Stimulated activated CD8-positive, alpha-beta memory T cell treated with anti-CD3 and anti-CD28 coated beads, Interleukin-15, amount 100 ng/mL, for 4 hours (primary cell): ENCODE data around the gene CTAGE4.
"Not testable (repeated sequence)": the region's sequence is repeated elsewhere in the genome, so short reads cannot be mapped to it uniquely, and the experiment has no call there.

Experiments
- DNase-seq, 2 donors: peaks; one replicate each; pipeline ENCODE4 v3.0.0-alpha.2; 2020; ENCODE audit warnings: low read depth in 2 of 2

CTAGE4 gene

DNA sequence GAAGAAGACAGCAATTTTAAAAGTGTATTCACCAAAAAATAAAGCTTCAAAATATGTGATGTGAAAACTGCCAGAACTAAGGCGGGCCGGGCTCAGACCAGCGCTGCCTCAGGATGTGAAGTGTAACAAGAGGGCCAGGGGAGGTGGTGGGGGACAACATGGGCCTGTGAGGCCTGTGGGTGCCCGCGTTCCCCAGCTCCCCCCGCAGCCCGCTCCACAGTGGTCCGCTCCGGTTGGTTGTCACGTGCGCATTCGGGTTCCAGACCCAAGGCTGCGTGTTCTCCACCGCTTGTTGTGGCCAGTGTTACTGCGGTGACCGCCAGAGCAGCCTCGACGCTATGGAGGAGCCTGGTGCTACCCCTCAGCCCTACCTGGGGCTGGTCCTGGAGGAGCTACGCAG lies at the start of gene CTAGE4:
Gene CTAGE4 (plus strand): TSS at position 301 of the 400 bp plus-strand sequence. CDS start 38 bp downstream, at position 339.
- not testable (repeated sequence) for DNase-seq

GRCh38 chr7:144134116-144134515 lies 49.1 kb upstream of the CTAGE4 start:
- DNase-seq, result no peak

DNA sequence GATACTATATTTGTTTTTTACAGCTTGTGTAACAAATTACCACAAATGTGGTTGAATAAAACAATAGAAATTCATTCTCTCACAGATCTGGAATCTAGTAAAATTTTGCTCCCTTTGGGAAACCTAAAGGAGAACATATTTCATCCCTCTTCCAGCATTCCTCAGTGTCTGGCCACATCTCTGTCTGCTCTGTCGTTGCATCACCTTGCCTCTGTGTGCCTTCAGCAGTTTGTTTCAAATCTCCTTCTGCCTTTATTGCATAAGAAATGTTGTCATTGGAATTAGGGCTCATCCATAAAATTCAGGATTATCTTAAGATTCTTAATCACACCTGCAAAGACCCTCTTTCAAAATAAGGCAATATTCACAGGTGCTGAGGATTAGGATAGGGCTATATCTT lies 45.8 kb upstream of the CTAGE4 start:
- no peak for DNase-seq

- no peak for DNase-seq
Measured at GRCh38 chr7:144142187-144142586, 41.1 kb upstream of the CTAGE4 start.

DNA sequence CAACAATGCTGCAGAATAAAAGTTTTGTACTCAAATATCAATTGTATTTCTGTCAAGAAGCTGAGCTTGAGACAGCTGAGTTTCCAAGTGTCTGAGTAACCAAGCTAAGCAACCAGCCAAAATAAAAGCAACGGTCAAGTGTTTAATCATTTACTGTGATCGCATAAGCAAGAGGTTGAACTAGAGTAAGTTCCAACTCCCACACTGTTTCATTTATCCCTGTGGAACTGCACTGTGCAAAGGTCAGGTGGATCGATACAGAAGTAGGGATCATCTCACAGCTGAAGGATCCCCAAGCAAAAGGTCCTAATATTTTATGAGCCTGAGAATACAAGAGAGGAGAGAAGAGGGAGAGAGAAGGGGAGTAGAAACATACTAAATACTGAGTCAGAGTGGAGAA lies 38.8 kb upstream of the CTAGE4 start:
- no peak for DNase-seq

DNA sequence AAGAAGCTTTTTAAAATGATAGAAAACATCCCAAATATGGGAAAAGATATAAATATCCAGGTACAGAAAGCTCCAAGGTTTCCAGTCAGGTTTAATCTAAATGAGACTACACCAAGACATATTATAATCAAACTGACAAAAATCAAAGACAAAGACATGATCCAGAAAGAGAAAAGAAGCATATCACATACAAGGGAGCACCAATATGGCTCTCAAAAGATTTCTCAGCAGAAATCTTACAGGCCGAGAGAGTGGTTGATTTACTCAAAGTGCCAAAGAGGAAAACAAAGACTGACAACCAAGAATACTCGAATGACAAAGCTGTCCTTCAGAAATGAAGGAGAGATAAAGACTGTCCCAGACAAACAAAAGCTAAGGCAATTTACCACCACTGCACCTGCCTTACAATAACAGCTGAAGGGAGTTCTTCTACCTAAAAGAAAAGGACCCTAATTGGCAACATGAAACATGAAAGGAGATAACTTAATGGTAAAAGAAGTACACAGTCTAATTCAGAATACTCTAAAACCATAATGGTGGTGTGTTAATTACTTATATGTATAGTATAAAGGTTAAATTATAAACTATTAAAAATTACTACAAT lies 34.9 kb upstream of the CTAGE4 start:
- DNase-seq, result no peak

- no peak for DNase-seq
Measured at GRCh38 chr7:144158861-144159260, 24.4 kb upstream of the CTAGE4 start.

- DNase-seq, result no peak
Measured at GRCh38 chr7:144164784-144165183, 18.5 kb upstream of the CTAGE4 start.

DNA sequence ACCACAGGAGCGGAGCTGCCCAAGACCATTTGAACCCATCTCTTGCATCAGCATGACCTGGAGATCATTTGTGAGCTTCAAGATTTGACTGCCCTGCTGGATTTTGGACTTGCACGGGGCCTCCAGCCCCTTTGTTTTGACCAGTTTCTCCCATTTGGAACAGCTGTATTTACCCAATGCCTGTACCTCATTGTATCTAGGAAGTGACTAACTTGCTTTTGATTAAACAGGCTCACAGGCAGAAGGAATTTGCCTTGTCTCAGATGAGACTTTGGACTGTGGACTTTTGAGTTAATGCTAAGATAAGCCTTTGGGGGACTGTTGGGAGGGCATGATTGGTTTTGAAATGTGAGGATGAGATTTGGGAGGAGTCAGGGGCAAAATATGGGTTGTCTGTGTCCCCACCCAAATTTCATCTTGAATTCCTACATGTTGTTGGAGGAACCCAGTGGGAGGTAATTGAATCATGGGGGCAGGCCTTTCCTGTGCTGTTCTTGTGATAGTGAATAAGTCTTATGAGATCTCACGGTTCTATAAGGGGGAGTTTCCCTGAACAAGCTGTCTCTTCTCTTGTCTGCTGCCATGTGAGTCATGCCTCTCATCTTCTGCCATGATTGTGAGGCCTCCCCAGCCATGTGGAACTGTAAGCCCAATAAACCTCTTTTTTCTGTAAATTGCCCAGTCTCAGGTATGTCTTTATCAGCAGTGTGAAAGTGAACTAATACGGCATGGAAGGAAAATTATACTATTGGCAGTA lies 11.5 kb upstream of the CTAGE4 start:
- not testable (repeated sequence) for DNase-seq

GRCh38 chr7:144174613-144175012 lies 8.7 kb upstream of the CTAGE4 start:
- no peak for DNase-seq

- DNase-seq, result not testable (repeated sequence)
Measured at GRCh38 chr7:144178380-144179164, 4.7 kb upstream of the CTAGE4 start.

- DNase-seq, result not testable (repeated sequence)
Measured at GRCh38 chr7:144179165-144179479, 4.1 kb upstream of the CTAGE4 start.

- not testable (repeated sequence) for DNase-seq
Measured at GRCh38 chr7:144187848-144188247, 4.6 kb downstream of the CTAGE4 start.

DNA sequence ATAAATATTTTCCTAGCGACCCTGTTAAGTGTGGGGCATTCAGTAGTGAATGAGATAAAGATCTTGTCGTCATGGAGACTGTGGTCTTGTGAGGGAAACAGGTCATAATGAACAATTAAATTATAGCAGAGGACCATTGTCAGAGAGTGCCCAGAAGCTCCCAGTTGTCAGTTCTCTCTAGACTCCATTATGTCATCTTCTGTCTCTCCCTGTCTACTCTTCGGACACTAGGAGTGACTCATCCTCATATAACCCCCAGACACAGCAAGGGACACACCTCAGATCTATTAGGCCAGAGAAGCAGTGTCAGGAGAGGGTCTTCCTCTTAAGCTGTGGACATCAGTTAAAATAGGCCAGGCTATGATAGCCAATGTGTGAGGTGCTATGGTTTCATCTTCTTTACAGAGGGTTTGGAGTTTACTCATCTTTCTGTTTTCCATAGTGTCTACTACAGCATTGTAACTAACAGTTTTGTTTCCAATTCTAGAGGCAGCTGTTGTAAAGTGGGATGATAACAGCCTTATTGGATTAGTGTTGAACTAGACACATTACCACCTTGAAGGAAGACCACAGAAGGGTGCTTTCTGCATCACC lies 5.4 kb downstream of the CTAGE4 start:
- DNase-seq, result not testable (repeated sequence)

- DNase-seq, result not testable (repeated sequence)
Measured at GRCh38 chr7:144193782-144194181, 10.5 kb downstream of the CTAGE4 start.

DNA sequence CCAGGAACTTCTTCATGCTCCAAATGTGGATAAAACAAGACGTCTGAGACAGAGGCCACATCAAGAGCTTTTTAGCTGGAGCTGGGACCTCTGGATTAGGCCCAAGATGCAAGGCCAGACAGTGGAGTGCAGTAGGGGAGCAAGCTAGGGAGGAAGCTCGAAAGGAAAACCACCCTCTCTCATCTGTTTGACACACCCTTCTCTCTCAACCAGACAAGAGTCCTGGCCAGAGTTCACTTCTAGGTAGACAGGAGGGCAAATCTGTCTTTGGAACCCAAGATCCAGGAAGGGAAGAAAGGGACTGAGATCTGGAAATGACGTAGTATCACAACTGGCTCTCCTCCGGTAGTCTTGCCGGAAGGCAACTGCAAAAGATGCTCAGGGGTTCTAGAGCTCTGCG lies 11.2 kb downstream of the CTAGE4 start:
- not testable (repeated sequence) for DNase-seq

DNA sequence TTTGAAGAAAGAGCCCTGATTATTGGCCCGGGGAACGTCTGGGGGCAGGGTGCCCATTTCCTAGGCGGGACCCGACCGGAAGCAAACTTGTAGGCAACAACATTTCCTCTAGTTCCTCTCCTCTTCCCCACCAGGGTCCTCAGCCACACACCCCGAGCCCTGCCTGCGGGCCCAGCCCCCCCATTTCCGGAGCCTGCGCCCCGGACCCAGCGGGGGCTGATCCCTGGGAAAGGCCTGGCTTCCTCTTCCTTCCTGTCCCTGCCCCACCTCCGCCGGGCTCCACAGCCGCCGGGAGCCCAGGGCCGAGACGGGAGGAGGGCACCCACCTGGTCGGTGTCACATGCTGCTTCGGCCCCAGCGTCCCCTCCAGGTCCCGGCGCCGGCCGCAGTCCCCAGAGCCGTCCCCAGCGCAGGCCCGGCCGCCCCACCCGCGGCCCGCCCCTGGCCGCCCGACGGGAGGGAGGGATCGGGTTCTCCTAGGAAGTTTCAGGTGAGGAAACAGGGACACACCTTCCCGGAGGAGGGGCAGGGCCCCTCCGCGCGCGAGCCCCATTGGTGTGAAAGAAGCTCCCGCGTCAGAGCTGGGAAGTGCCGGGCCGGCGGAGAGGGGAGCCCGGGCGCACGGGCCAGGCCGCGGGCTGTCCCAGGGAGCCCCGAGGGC lies 12.1 kb downstream of the CTAGE4 start, which contains the start of gene ARHGEF35:
Gene ARHGEF35 (minus strand): TSS at position 622 of the 661 bp plus-strand sequence. CDS start 7,450 bp downstream, outside the sequence.
- DNase-seq, result not testable (repeated sequence)

GRCh38 chr7:144198934-144199333 lies 15.7 kb downstream of the CTAGE4 start:
- DNase-seq, result not testable (repeated sequence)

- not testable (repeated sequence) for DNase-seq
Measured at GRCh38 chr7:144201978-144202377, 18.7 kb downstream of the CTAGE4 start.

- not testable (repeated sequence) for DNase-seq
Measured at GRCh38 chr7:144203086-144203485, 19.8 kb downstream of the CTAGE4 start.

GRCh38 chr7:144205306-144205705 lies 22.0 kb downstream of the CTAGE4 start:
- DNase-seq, result not testable (repeated sequence)
